Peyer's patch (tissue), 4 donors: ENCODE results near the gene RNU1-2. TPM values are rescaled to one million over a fixed set of nuclear protein-coding genes. Genes with fewer than 3 reads are reported as not detected.
A peak's percentile ranks its signal among the peaks of the same experiment; 100 is the strongest.
"Not testable (repeated sequence)": the region's sequence is repeated elsewhere in the genome, so short reads cannot be mapped to it uniquely, and the experiment has no call there.

Experiments
- DNase-seq, 3 donors: peaks; one replicate each; pipeline ENCODE4 v3.0.0-alpha.2; 2017 to 2019
- H3K27ac ChIP-seq, 4 donors: fragments of 200-600 bp; sonication (generic); one replicate each; pipeline ENCODE4 v1.5.1; 2016 to 2019
- H3K27me3 ChIP-seq, 2 donors: fragments of 200-600 bp; sonication (generic); one replicate each; pipeline ENCODE4 v1.5.1; 2019
- H3K36me3 ChIP-seq, 3 donors: fragments of 200-600 bp; sonication (generic); one replicate each; pipeline ENCODE4 v1.5.1; 2016 to 2019
- H3K4me1 ChIP-seq, 4 donors: fragments of 200-600 bp; sonication (generic); one replicate each; pipeline ENCODE4 v1.5.1; 2016 to 2019
- H3K4me3 ChIP-seq, 4 donors: fragments of 200-600 bp; sonication (generic); 1 replicate in 3 of 4; 2 replicates in 1 of 4; pipeline ENCODE4 v1.5.1; 2016 to 2019; ENCODE audit warnings: mild to moderate bottlenecking in 1 of 4
- H3K9me3 ChIP-seq, 4 donors: fragments of 200-600 bp; sonication (generic); one replicate each; pipeline ENCODE4 v1.5.1; 2016 to 2019; ENCODE audit warnings: mild to moderate bottlenecking in 1 of 4
- POLR2A ChIP-seq, 2 donors: fragments of 450-650 bp; IDR thresholded peaks; one replicate each; pipeline ENCODE4 v1.5.1; 2017; ENCODE audit warnings: antibody characterized with exemption in 2 of 2, mild to moderate bottlenecking in 2 of 2, moderate library complexity in 2 of 2
- total RNA-seq, 4 donors: library from RNA; depleted of rRNA; stranded (reverse); fragments of >200 nt; gene quantifications; one replicate each; pipeline ENCODE4 v1.1.0, GENCODE V29; 2016
- TF ChIP-seq, protein P1 (sequence below), 6 experiments: fragments of 450-650 bp in 4 of 6; fragments of 200-600 bp in 2 of 6; sonication (generic) in 1 of 6; IDR thresholded peaks; one replicate each; pipeline ENCODE4 v1.5.1; 2017 to 2019; ENCODE audit warnings: antibody characterized with exemption in 6 of 6, mild to moderate bottlenecking in 3 of 6, moderate library complexity in 1 of 6

Gene RNU1-2
- total RNA-seq, 4 donors from 2014 or later, result under 0.01 TPM

DNA sequence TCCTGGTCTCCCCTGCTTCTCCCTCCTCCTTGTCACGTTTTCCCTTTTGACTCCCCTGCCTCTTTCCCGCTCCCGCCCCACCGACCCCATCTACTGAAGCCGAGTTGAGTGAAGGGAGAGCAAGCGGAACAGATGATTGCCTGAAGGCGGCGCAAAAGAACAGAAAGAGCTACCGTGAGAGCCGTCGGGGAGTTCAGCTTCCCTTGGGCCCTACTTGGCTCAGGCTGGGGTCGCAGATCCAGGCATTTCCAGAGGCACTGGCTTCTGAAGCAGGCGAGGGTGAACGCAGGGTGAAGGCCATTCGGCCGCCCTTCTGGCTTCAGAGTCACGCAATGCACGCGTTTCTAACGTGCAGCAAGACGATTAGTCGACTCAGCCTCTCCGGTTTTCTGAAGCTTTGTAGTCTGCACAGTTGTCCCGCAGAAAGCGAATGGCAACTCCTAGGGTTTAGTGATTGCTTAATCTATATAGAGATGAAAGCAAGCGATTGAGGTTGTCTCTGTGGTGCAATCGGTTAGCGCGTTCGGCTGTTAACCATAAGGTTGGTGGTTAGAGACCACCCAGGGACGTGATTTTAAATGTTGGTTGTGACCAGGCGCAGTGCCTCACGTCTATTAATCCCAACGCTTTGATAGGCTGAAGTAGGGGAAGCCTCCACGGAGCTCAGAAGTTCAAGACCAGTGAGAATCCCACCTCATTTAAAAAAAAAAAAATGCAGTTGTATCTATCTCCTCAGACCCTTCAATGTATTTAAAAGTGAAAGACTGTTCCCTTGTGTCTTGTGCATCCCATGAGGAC is 20.6 kb upstream of the RNU1-2 start:
- H3K9me3 ChIP-seq, H3K27me3 ChIP-seq, H3K4me3 ChIP-seq, H3K27ac ChIP-seq, H3K4me1 ChIP-seq, DNase-seq, H3K36me3 ChIP-seq: not testable (repeated sequence)

DNA sequence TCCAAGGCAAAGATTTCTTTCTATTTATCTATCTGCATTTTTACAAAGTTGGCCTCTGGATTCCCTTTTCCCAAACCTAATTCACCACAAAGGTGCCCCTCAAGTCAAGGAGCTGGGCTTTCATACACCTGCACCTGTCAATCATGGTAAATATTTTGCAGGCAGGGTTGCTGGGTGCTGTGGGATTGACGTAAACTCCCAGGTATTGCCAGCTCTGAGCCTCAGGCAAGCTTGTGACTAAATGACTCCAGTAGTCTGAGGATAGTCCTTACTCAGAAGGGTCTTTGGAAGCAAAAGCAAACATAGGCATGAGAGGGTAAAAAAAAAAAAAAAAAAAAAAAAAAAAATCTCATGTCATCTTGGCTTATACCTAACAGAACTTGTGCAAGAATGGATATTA is 14.0 kb upstream of the RNU1-2 start:
- H3K9me3 ChIP-seq, H3K36me3 ChIP-seq, DNase-seq, H3K27ac ChIP-seq, H3K4me1 ChIP-seq, H3K4me3 ChIP-seq, H3K27me3 ChIP-seq: not testable (repeated sequence)

DNA sequence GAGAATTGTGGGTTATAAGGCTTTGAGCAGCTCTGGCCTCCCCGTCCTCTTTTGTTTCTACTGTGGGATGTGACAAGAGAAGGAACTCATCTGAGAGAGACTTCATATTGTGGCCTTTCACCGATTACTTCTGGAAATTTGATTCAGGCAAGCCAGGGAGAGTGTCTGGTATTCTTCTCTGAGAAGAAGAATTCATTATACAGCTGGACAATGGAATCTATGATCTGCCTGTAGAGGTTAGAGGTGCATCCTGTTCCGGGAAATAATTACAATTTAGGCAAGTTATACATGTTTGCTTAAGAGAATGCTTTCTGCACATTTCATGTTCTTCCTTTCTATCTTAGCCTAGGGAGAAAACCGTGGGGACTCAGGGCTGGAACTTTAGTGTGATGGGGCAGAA is 12.8 kb upstream of the RNU1-2 start:
- no peaks in the 10 kb centered on the region for H3K27me3 ChIP-seq
- H3K4me3 ChIP-seq, result no peak overlapping the region
- no peak for DNase-seq
- no peaks in the 10 kb centered on the region for H3K9me3 ChIP-seq
- no peaks in the 10 kb centered on the region for H3K36me3 ChIP-seq
- no peak overlapping the region for H3K27ac ChIP-seq
- no peaks in the 10 kb centered on the region for H3K4me1 ChIP-seq
- no peak for TF ChIP-seq POLR2A (IDR thresholded peaks at IDR 0.05)
- TF ChIP-seq, protein P1, sequence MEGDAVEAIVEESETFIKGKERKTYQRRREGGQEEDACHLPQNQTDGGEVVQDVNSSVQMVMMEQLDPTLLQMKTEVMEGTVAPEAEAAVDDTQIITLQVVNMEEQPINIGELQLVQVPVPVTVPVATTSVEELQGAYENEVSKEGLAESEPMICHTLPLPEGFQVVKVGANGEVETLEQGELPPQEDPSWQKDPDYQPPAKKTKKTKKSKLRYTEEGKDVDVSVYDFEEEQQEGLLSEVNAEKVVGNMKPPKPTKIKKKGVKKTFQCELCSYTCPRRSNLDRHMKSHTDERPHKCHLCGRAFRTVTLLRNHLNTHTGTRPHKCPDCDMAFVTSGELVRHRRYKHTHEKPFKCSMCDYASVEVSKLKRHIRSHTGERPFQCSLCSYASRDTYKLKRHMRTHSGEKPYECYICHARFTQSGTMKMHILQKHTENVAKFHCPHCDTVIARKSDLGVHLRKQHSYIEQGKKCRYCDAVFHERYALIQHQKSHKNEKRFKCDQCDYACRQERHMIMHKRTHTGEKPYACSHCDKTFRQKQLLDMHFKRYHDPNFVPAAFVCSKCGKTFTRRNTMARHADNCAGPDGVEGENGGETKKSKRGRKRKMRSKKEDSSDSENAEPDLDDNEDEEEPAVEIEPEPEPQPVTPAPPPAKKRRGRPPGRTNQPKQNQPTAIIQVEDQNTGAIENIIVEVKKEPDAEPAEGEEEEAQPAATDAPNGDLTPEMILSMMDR (IDR thresholded peaks at IDR 0.05), result no peak

DNA sequence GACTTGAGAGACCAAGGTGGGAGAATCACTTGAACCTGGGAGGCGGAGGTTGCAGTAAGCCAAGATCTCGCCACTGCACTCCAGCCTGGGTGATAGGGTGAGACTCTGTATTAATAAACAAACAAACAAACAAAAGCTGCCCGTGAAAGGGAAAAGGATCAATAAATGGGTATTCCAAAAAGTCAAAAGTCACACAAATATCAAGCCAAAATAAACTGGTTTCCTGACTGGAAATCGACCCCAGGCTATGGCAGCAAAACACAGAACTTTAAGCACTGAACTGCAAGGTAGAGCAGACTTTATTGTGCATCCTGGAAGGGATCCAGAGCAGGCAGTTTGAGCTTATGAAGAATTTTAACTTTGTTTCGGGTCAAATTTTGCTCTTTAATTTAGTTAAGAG is 11.3 kb upstream of the RNU1-2 start:
- H3K36me3 ChIP-seq, H3K27me3 ChIP-seq, H3K4me1 ChIP-seq, H3K9me3 ChIP-seq, H3K27ac ChIP-seq, H3K4me3 ChIP-seq, DNase-seq: not testable (repeated sequence)

DNA sequence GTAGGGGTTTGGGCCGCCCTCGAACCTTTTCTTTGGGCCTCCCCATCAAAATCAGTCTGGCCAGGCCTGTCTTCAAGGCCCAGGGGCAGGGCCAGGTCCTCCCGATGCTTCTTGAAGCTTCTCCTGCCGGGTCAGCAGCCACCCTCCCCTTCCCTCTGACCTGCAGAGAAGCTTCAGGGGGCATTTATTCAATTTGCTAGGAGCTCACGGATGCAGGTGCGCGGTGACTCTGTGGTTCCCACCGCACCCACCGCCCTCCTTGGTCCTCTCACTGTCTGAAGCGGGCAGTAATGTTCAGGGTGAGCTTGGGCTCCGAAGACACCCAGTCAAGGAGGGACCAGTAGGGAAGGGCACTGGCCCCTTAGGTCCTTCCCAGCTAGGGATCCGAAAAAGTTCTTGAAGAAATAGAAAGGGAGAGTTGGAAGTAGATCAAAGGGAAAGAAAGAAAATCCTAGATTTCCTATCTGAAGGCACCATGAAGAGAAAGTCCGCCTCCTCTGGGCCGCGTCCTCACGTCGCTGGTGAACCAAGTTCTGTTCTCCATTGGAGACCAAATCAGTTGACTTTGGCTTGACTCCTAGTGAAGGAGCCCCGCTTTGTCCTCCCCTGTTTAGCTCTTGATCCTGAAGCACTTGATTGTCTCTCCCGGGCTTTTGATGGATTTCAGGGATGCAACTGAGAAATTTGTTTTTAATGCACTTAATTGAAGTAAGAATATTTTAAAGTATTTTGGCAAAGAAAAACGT is 8.7 kb upstream of the RNU1-2 start:
- no peak overlapping the region for H3K27ac ChIP-seq
- H3K4me1 ChIP-seq, result peaks cover 0 to 4% (median 0%) of the 10 kb centered on the region in 4 donors
- H3K4me3 ChIP-seq, result no peak overlapping the region
- no peak for DNase-seq
- H3K27me3 ChIP-seq, result no peaks in the 10 kb centered on the region
- H3K36me3 ChIP-seq, result no peaks in the 10 kb centered on the region
- TF ChIP-seq, protein P1 (IDR thresholded peaks at IDR 0.05), result no peak
- TF ChIP-seq POLR2A (IDR thresholded peaks at IDR 0.05), result no peak
- H3K9me3 ChIP-seq, result no peaks in the 10 kb centered on the region

DNA sequence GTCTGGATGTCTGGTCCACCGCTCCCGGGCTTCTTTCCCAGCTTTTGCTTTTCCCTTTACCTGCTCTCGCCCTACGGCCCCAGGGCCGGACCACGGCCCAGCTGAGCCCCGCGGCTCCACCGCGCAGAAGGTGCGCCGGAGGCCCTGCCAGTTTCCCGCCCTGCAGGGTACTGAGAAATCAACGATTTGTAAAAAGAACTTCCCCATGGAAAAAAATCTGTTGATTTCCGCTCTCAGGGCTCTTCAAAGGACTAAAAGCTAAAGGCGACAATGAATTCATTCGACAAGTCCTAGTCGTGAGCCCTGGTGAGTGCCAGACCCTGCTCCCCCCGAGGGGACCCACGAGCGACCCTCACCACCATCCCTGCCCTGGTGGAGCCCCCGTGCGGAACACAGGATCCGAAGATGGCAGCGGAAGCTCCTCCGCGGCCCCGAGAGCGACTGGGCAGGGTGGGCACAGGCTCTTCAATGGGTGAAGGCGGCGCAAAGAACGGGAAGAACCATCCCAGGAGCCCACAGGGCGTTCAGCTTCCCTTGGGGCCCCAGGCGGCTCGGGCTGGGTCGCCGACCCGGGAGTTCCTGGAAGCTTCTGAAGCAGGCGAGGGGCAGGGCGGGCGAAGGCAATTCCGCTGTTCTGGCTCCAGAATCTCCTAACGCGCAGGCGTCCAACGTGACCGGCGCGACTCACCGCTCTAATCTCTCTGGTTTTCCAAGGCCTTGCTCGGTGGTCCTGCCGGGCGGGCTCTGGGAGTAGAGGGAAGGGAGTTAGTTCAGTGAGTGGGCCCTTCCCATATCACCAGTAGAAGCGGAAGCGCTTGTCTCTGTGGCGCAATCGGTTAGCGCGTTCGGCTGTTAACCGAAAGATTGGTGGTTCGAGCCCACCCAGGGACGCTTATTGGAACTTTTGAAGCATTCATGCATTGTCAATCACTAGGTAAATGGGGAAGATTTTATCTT is 6.6 kb upstream of the RNU1-2 start:
- Histone ChIP-seq H3K4me3 (peak overlapping the region; percentile 43 to 60 (median 55)), H3K27me3 (no peaks in the 10 kb centered on the region), H3K9me3 (no peaks in the 10 kb centered on the region), H3K36me3 (no peaks in the 10 kb centered on the region), H3K27ac (peak overlapping the region; percentile 68 to 84 (median 79)), H3K4me1 (peaks cover 0 to 4% (median 0%) of the 10 kb centered on the region in 4 donors)
- TF ChIP-seq, protein P1 (IDR thresholded peaks at IDR 0.05), result peak in 1 of 6 experiments; percentile 25
- TF ChIP-seq POLR2A (IDR thresholded peaks at IDR 0.05), result peak in 1 of 2 donors; percentile 21
- peak; percentile 66 to 88 (median 86) for DNase-seq

DNA sequence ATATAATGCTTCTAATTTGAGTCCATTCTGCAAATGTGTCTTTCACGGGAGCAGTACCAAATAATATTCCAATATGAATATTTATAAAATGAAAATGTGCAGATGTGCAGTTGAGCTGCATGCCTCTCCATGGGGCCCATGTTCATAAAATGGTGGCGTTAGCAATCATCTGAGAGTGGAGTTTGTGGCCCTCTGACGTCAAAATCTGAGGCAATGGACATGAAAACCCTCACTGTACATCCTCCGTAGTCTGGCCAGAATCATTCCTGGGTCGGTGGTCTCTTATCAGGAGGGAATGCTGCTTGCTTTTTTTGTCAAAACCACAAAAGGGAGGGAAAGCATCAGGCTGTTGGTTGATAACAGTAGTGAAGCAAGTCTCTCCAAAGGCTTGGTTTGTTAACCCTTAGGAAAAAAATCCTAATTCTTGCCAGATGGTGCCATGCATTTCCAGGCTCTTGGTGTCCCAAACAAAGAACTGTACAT is 5.2 kb upstream of the RNU1-2 start:
- H3K27ac ChIP-seq, H3K27me3 ChIP-seq, DNase-seq, H3K9me3 ChIP-seq, H3K4me1 ChIP-seq, H3K4me3 ChIP-seq, H3K36me3 ChIP-seq: not testable (repeated sequence)

DNA sequence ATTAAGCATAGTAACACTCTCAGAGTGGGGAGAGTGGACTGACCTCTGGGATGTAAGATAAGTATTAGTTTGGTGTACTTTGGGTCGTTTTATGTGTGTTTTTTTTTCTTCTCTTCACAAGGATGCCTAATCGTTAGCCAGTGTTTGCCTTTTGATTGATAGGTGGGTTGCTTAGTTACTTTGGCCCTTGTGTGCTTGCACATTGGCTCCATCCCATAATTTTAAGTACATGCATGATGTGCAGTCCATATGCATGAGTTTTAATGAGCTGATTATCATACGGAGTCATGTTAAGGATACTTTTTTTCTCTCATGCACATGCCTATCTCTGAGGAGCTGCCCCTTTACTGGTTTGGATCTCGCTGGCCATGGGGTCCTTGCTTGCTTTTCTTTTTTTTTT is 4.7 kb upstream of the RNU1-2 start:
- H3K27me3 ChIP-seq, H3K4me1 ChIP-seq, H3K27ac ChIP-seq: not testable (repeated sequence)

DNA sequence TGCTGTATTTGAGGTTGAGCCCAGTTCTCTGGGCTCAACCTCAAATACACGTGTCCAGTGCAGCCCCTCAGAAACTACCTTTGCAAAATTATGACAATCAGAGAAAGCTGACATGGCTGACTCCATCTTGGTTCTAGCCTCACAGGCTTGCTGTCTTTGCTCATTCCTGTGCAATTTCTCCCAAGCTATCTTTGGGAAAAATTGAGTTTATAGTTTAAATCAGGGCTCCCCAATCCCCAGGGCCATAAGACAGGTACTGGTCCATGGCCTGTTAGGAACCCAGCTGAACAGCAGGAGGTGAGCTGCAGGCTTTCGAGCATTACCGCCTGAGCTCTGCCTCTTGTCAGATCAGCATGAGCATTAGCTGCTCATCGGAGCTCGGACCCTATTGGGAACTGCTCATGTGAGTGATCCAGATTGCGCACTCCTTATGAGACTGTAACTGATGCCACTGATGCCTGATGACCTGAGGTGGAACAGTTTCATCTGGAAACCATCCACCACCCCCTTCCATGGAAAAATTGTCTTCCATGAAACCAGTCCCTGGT is 2.7 kb upstream of the RNU1-2 start:
- H3K27me3 ChIP-seq, H3K36me3 ChIP-seq, H3K4me3 ChIP-seq, H3K9me3 ChIP-seq, H3K27ac ChIP-seq, DNase-seq: not testable (repeated sequence)
- H3K4me1 ChIP-seq, result peaks cover 0 to 12% (median 3%) of the 10 kb centered on the region in 4 donors

More for the DNA sequence above, 4.7 kb upstream of the RNU1-2 start:
- not testable (repeated sequence) for H3K36me3 ChIP-seq, DNase-seq, H3K9me3 ChIP-seq, H3K4me3 ChIP-seq

DNA sequence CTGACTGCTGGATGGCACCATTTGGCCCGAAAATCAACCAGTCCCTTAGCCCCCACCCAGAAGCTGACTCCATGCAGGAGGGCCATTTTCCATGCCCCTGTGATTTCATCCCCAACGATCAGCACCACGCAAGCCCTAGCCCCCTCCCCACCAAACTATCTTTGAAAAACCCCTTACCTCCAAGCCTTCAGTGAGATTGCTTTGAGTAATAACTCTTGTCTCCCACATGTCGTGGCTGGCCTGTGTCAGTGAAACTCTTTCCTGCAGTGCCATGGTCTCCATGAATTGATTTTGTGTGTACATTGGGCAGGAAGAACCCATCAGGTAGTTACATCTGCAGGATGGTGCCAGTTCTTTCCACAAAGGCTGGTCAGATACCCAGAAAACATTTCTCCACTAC is 2.0 kb upstream of the RNU1-2 start:
- H3K27ac ChIP-seq, H3K36me3 ChIP-seq, H3K4me3 ChIP-seq, DNase-seq, H3K27me3 ChIP-seq, H3K9me3 ChIP-seq: not testable (repeated sequence)
- peaks cover 0 to 12% (median 3%) of the 10 kb centered on the region in 4 donors for H3K4me1 ChIP-seq
